Right atrium auricular region (tissue), 2 donors: ENCODE results near the gene OLAH. TPM values are rescaled to one million over a fixed set of nuclear protein-coding genes. Genes with fewer than 3 reads are reported as not detected.

Experiments used
- DNase-seq: peaks from one replicate; pipeline ENCODE4 v3.0.0-alpha.2; 2019; ENCODE audit warnings: low spot score
- H3K27ac ChIP-seq, 2 donors: fragments of 200-600 bp; sonication (generic); 1 replicate in 1 of 2; 2 replicates in 1 of 2; pipeline ENCODE4 v1.5.1; 2016 to 2019
- H3K27me3 ChIP-seq, 2 donors: fragments of 200-600 bp; sonication (generic); one replicate each; pipeline versions ENCODE4 v1.5.1 to v1.6.0; 2017 to 2019
- H3K36me3 ChIP-seq: fragments of 200-600 bp; sonication (generic); one replicate; pipeline ENCODE4 v1.5.1; 2016
- H3K4me1 ChIP-seq, 2 donors: fragments of 200-600 bp; sonication (generic); one replicate each; pipeline versions ENCODE4 v1.5.1 to v1.6.0; 2017 to 2019
- H3K4me3 ChIP-seq, 2 donors: fragments of 200-600 bp; sonication (generic); 1 replicate in 1 of 2; 2 replicates in 1 of 2; pipeline ENCODE4 v1.5.1; 2017 to 2019; ENCODE audit warnings: mild to moderate bottlenecking in 1 of 2, moderate library complexity in 1 of 2
- H3K9me3 ChIP-seq, 2 donors: fragments of 200-600 bp; sonication (generic); one replicate each; pipeline ENCODE4 v1.5.1; 2019
- total RNA-seq, 2 donors: library from RNA; depleted of rRNA; stranded (reverse); fragments of >200 nt; gene quantifications; one replicate each; pipeline ENCODE4 v1.1.0, GENCODE V29; 2016
- TF ChIP-seq, protein P1 (sequence below), 2 donors: fragments of 200-600 bp; sonication (generic); IDR thresholded peaks; one replicate each; pipeline ENCODE4 v1.5.1; 2019; ENCODE audit warnings: antibody characterized with exemption in 2 of 2

The OLAH gene
- total RNA-seq, 2 donors from 2014 or later, result 0.24 TPM; not detected in 1

DNA sequence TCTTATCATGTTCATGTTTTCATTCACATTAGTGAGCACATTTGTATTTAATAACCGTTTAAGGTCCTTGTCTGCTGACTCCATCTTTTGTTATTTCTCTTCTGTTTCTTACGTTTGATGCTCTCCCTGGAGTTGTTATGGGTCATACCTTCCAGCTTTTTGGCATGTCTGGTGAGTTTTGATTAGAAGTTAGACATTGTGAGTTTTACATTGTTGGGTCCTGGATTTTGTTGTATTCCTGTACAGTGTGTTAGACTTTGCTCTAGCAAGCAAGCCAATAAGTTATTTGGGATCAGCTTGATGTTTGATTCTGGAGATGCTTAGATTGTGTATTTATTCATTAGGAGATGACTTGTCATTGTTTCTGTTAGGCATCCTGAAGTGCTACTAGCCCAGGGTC, 16.9 kb downstream of the OLAH start:
- no peak for DNase-seq
- TF ChIP-seq, protein P1, sequence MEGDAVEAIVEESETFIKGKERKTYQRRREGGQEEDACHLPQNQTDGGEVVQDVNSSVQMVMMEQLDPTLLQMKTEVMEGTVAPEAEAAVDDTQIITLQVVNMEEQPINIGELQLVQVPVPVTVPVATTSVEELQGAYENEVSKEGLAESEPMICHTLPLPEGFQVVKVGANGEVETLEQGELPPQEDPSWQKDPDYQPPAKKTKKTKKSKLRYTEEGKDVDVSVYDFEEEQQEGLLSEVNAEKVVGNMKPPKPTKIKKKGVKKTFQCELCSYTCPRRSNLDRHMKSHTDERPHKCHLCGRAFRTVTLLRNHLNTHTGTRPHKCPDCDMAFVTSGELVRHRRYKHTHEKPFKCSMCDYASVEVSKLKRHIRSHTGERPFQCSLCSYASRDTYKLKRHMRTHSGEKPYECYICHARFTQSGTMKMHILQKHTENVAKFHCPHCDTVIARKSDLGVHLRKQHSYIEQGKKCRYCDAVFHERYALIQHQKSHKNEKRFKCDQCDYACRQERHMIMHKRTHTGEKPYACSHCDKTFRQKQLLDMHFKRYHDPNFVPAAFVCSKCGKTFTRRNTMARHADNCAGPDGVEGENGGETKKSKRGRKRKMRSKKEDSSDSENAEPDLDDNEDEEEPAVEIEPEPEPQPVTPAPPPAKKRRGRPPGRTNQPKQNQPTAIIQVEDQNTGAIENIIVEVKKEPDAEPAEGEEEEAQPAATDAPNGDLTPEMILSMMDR (IDR thresholded peaks at IDR 0.05), result no peak
- Histone ChIP-seq H3K4me1 (no peaks in the 10 kb centered on the region), H3K9me3 (peaks cover 6 to 26% of the 10 kb centered on the region in 2 donors), H3K36me3 (no peaks in the 10 kb centered on the region), H3K27me3 (no peaks in the 10 kb centered on the region), H3K4me3 (no peak overlapping the region), H3K27ac (no peak overlapping the region)

DNA sequence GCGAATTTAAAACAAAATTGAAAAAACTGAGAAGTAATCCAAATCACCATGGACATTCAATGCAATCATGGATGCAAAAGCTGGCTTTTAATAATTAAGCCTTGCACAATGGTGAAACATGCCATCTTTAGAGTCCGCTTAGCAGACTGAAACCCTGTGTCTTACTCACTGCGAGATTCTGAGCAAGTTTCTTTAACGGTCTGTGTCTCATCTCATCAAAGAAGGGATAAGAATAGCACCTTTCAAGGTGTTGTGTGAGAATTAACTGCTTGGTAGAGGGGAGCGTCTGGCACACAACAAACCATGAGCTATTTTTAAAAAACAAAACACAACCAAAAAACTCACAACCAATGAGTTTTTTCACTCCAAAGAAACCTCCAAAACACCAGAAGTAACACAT, 23.4 kb downstream of the OLAH start:
- Histone ChIP-seq H3K36me3 (no peaks in the 10 kb centered on the region), H3K4me1 (no peaks in the 10 kb centered on the region), H3K27ac (no peak overlapping the region), H3K9me3 (peaks cover 7 to 11% of the 10 kb centered on the region in 2 donors), H3K4me3 (no peak overlapping the region), H3K27me3 (no peaks in the 10 kb centered on the region)
- DNase-seq, result no peak
- TF ChIP-seq, protein P1 (IDR thresholded peaks at IDR 0.05), result no peak

DNA sequence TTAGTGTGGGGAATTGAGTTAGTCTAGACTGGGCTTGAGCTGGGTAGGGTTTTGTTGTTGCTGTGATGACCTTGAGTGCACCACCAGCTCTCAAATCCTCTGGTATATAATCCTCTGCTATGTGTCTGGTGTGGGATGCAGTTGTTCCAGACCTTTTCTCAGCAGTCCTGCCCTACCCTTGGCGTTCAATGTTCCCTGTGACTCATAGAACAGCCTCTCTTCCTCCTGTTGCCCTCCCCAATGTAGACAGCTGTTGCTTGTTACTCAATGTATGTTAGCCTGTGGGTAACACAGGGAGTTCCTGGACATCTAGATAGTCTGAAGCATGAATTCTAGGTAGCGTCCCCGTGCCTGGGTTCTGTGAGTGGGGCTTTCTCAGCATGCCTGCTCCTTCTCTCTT, 25.1 kb downstream of the OLAH start:
- Histone ChIP-seq H3K27me3 (no peaks in the 10 kb centered on the region), H3K4me1 (no peaks in the 10 kb centered on the region), H3K9me3 (peaks cover 7 to 16% of the 10 kb centered on the region in 2 donors), H3K36me3 (no peaks in the 10 kb centered on the region), H3K4me3 (no peak overlapping the region), H3K27ac (no peak overlapping the region)
- no peak for DNase-seq
- TF ChIP-seq, protein P1 (IDR thresholded peaks at IDR 0.05), result no peak

DNA sequence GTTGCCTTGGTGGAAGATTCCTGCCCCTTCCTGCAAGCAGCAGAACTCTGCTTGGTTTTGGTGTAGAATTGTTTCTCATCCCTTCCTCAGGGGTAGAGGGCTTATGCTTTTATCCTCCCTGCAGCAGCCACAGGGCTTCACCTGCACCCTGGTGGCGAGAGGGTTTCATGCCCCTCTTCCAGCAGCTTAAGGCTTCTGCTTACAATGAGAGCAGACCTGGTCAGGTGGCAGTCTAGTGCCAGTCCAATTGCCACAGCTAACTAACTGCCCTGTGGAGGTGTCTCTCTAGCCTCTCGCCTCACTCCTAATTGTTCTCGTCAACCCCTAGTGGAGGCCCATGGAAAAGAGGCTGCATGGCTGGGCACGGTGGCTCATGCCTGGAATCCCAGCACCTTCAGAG, 25.5 kb downstream of the OLAH start:
- Histone ChIP-seq H3K36me3 (no peaks in the 10 kb centered on the region), H3K27me3 (no peaks in the 10 kb centered on the region), H3K4me3 (no peak overlapping the region), H3K9me3 (peaks cover 7 to 16% of the 10 kb centered on the region in 2 donors), H3K4me1 (no peaks in the 10 kb centered on the region), H3K27ac (no peak overlapping the region)
- TF ChIP-seq, protein P1 (IDR thresholded peaks at IDR 0.05), result no peak
- DNase-seq, result no peak

DNA sequence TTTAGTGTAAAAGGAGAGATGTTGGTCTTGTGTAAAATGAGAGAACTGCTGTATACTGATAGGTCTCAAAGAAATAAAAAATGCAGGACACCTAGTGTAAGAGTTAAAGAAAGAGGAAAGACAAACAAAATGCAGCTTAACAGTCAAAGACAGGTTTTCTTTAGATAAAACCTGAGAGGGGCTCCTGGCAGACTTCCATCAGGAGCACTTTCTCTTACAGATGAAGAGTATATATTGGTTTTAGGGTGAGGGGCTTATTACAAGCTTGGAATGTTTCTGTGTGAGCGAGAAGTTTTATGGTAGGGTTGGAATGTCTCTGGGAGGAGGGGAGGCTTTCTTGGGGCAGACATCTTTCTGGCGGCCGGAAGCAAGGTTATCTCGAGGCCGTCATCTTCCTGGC, 28.6 kb downstream of the OLAH start:
- H3K36me3 ChIP-seq, result no peaks in the 10 kb centered on the region
- no peak for DNase-seq
- H3K4me1 ChIP-seq, result no peaks in the 10 kb centered on the region
- TF ChIP-seq, protein P1 (IDR thresholded peaks at IDR 0.05), result no peak
- H3K4me3 ChIP-seq, result no peak overlapping the region
- no peaks in the 10 kb centered on the region for H3K27me3 ChIP-seq
- peaks cover 0 to 5% of the 10 kb centered on the region in 2 donors for H3K9me3 ChIP-seq
- no peak overlapping the region for H3K27ac ChIP-seq

DNA sequence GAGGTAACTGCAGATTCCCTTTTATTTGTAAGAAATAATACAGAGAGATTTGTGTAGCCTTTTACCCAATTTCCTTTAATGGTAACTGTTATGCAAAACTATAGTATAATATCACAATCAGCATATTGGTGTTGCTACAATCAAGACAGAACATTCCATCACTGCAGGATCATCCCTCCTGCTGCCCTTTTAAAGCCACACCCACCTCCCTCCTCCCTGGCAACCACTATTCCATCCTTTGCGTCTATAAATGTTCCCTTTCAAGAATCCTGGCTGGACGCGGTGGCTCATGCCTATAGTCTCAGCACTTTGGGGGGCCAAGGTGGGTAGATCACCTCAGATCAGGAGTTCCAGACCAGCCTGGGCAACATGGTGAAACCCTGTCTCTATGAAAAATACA, 31.7 kb downstream of the OLAH start:
- H3K27ac ChIP-seq, result no peak overlapping the region
- H3K36me3 ChIP-seq, result no peaks in the 10 kb centered on the region
- no peak for DNase-seq
- H3K9me3 ChIP-seq, result peaks cover 0 to 5% of the 10 kb centered on the region in 2 donors
- TF ChIP-seq, protein P1 (IDR thresholded peaks at IDR 0.05), result no peak
- H3K27me3 ChIP-seq, result no peaks in the 10 kb centered on the region
- H3K4me3 ChIP-seq, result no peak overlapping the region
- H3K4me1 ChIP-seq, result no peaks in the 10 kb centered on the region
